TTC549 (cell line): ENCODE results near the gene DGKG.

Source experiments
- FAIRE-seq: peaks from 2 replicates; lab custom pipeline; 2012; peaks lifted over from hg19 to GRCh38; lab: Jason Lieb, UNC

The DGKG gene

GRCh38 chr3:186361762-186362536 lies at the start of gene DGKG:
DGKG (minus strand) TSS chr3:186362234; CDS start chr3:186320459, 41,775 bp downstream.
- no peak for FAIRE-seq

GRCh38 chr3:186411089-186411488 lies 49.1 kb upstream of the DGKG start:
- FAIRE-seq = no peak

GRCh38 chr3:186406669-186407635 lies 44.9 kb upstream of the DGKG start:
- no peak for FAIRE-seq

- FAIRE-seq = no peak
Measured at GRCh38 chr3:186401556-186401955, 39.5 kb upstream of the DGKG start.

- no peak for FAIRE-seq
Measured at GRCh38 chr3:186400662-186401061, 38.6 kb upstream of the DGKG start.

GRCh38 chr3:186400026-186400425 lies 38.0 kb upstream of the DGKG start:
- FAIRE-seq = no peak

GRCh38 chr3:186394566-186395217 lies 32.7 kb upstream of the DGKG start:
- FAIRE-seq = no peak

- no peak for FAIRE-seq
Measured at GRCh38 chr3:186386883-186387560, 25.0 kb upstream of the DGKG start.

GRCh38 chr3:186385856-186386602 lies 24.0 kb upstream of the DGKG start:
- FAIRE-seq = no peak

- FAIRE-seq = no peak
Measured at GRCh38 chr3:186383026-186383993, 21.3 kb upstream of the DGKG start.

- FAIRE-seq = no peak
Measured at GRCh38 chr3:186382217-186382885, 20.3 kb upstream of the DGKG start.

- no peak for FAIRE-seq
Measured at GRCh38 chr3:186381424-186382216, 19.6 kb upstream of the DGKG start.

GRCh38 chr3:186380622-186381380 lies 18.8 kb upstream of the DGKG start:
- FAIRE-seq = no peak

- no peak for FAIRE-seq
Measured at GRCh38 chr3:186375443-186375842, 13.4 kb upstream of the DGKG start.

GRCh38 chr3:186374376-186374775 lies 12.3 kb upstream of the DGKG start:
- FAIRE-seq = no peak

- no peak for FAIRE-seq
Measured at GRCh38 chr3:186369217-186369616, 7.2 kb upstream of the DGKG start.

GRCh38 chr3:186368717-186369116 lies 6.7 kb upstream of the DGKG start:
- FAIRE-seq = no peak

- FAIRE-seq = no peak
Measured at GRCh38 chr3:186368176-186368575, 6.1 kb upstream of the DGKG start.
